Middle frontal gyrus (tissue), 1 donor: ENCODE results near the gene COL27A1.

ENCODE experiments used
- DNase-seq: peaks from one replicate; pipeline ENCODE4 v3.0.0-alpha.2; 2015; ENCODE audit warnings: low spot score; ENCODE audit errors: extremely low spot score

COL27A1 gene

DNA sequence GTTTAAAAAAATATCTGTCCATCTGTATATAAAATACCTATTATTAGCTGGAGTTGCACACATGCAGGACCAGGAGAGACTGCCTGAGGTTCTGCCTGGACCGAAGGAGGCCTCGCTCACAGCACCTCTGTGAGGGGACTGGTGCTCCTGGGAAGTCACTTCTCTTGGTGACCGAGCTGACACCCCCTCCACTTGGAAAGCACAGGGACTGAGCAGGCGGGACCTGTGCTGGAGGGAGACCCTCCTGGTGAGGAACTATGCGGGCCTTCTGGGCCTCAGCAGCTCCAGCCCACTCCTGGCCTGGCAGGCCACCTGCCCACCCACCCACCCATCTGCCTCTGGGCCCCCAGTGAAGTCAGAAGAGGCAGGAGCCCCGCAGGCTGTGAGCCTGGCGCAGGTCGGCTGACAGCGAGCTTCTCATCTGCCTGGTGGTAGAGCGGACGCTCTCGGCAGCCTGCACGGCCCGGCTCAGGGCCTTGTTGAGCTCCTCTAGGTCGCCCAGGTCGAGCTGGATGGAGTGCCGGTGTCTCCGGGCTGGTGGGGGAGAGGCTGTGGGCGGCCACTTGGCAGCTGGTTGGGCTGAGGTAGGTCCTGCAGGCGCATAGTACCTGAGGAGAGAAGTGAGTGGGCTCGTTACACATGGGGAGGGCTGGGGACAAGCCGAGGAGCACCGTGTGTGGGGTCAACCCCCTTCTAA is 181.5 kb downstream of the COL27A1 start:
- no peak for DNase-seq

DNA sequence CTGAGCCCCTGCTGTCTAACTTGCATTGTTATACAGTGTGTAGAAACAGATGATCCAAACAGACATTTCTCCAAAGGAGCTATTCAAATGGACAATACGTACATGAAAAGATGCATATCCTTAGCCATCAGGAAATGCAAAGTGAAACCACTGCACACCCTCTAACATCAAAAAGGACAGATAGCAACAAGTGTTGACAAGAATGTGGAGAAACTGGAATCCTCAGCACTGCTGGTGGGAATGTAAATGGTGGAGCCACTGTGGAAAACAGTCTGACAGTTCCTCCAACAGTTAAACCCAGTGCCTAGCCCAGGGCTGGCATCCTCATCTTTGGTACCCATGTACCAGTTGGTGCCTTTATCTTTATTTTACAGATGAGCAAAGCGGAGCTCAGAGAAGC is 182.8 kb downstream of the COL27A1 start:
- DNase-seq, result no peak

DNA sequence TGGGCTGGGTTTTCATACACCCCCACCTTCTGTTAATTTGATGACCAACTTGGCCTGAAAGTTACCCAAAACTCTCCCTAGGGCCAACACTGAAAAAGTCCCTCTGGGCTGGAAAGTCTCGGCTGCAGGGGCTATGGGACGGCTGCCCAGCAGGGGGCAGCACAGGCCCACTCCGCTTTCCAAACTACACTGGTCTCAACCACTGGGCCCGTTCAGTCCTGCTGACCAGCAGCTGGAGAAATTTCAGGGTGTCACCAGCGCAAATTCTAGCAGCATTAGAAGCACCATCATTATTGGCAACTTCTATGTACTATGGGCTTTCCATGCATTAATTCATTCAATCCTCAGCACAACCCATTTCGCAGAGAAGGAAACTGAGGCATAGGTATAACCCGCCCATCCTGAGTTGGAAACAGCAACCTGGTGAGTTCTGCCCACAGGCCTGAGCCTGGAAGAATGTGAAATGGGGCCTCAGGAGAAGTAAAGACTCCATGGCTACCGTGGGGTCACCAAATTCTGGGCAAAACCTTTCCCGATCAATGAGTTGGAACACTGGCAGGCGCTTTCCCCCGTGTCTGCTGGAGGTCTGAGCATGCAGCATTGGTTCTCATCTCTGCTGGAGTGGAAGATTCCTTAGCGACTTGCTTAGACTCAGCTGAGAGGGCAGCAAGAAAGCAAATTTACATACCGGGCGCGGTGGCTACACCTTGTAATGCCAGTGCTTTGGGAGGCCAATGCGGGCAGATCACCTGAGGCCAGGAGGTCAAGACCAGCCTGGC is 184.0 kb downstream of the COL27A1 start:
- no peak for DNase-seq

DNA sequence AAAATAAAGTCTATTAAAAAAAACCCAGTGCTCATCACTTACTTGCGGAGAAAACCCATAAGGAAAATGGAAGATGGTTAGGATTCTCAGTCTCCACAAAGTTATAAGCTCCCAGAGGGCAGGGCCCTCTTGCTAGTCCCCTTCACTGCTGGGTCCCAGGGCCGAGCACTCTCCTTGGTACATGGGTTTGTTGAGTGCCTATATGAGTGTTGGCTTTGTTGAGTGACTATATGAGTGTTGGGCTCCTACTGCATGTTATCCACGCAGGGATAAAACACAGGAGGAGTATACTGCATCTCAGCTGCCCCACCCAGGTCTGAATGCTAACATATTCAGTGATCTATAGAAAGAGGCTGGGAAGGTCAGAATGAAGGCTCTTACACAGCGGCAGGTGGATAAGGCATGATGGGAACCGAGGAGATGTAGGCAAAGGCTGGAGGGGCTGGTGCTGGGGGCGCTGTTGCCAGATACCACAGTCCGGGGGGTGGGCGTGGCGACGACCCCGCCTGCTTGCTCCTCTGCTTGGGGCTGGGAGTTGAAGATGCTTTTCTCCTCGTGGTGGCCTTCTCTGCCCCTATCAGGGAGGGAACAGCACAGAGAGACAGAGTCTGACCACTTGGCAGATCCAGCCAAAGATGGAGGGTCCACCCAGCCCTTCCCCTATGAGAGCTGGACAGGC is 186.0 kb downstream of the COL27A1 start:
- DNase-seq, result no peak

DNA sequence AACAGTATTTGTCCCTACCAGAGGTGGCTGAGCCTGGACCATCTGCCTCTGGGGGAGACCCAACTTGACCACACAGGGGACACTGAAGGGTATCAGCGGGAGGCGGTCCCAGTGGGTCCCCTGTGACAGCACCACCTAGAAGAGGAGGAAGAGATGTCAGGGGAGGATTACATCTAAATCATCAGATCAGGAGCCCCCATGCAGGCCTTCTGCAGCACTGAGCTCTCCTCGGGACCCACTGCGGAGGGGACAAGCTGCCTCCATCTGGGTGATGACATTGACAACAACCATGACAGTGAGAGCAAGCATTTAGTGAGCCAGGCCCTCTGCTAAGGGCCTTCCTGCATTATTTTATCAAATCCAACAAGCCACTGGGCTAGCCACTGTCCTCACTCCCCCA is 186.7 kb downstream of the COL27A1 start:
- no peak for DNase-seq

DNA sequence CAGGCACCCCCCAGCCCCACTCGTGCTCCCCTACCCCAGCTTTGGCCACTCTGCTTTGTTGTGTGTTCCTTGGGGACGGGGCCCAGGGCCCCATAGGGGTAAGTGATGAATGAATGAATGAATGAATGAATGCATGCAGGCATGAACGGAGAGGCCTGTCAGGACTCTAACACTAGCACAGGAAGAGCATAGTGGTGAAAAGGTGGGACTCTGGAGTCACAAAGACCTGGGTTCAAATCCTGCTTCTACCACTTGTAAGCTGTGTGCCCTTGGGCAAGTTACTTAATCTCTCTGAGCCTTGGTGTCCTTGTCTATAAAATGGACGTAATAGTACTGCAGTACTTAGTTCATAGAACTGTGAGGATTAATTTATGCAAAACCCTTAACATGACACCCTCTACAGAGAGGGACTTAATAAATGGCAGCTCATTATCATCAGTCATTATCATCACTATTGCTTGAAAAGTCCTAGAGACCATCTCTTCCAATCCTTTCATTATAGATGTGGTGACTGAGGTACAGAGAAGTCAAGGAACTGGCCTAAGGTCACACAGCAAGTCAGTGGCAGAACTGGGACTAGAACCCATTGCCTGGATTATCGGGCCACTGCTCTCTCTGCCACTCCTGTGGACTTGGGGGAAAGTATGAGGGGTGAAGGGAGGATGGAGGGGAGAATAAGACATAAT is 187.6 kb downstream of the COL27A1 start:
- no peak for DNase-seq

DNA sequence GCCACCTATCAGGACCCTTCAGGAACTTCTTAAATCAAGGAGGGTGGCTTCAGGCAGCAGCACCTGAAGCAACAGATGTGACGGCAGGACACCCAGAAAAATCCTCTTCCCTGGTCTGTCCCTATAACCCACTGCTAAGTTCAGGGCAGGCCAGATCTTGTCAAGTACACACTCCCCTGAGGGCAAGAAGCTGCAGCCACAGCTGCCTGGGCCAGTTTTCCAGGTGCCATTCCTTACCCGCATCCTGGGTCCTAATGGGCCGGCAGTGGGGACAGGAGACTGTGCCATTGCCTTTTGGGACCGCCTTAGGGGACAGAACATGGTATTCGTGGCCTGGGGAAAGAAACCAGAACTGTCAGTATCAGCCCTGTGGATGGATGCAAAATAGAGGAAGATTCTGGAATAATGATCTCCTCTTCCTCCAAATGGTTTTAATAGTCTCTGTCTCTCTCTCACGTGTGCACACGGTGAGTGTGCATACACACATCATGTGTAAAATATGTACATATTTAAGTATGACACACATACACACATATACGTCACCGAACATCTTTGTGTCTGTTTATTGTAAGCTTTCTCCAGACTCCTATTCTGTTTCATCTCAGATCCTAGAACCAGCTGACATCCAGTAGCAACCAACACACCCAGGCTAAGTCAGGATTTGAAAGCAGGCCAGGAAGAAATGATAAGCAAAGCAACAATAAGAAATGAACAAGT is 188.3 kb downstream of the COL27A1 start:
- no peak for DNase-seq

DNA sequence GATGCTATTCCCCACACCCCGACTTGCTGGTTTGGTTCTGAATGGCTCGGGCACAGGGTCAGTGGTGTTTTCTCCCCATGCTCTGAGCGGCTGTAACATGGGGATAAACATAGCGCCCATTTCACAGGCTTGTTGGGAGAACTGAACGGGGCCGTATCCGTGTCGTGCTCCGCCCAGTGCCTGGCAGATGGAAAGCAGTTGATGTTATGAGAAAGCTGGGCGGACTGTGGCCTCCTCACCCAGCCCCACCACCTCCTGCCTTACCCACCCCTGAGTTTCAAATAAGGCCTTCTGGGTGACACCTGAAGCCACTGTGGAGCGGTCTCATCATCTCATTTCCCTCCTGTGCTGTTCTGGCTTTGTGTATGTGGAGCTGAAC is 188.8 kb downstream of the COL27A1 start:
- DNase-seq, result no peak

DNA sequence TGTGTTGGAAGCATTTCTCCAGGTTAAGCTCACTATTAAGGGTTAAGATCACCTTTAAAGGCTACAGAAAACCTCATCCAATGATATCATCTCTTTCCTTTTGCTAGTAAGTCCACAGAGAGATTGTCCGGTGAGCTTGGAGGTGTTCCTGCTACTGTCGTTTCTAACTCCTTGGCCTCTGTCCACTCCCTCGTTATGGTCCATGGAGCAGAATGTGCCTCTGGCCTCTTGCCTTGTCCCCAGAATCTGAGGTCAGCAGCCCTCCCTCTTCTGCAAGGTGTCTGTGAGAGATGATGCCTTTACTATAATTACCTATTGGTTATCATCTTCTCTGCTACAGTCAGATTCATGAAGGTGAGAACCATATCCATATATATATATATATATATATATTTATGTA is 189.4 kb downstream of the COL27A1 start:
- no peak for DNase-seq

DNA sequence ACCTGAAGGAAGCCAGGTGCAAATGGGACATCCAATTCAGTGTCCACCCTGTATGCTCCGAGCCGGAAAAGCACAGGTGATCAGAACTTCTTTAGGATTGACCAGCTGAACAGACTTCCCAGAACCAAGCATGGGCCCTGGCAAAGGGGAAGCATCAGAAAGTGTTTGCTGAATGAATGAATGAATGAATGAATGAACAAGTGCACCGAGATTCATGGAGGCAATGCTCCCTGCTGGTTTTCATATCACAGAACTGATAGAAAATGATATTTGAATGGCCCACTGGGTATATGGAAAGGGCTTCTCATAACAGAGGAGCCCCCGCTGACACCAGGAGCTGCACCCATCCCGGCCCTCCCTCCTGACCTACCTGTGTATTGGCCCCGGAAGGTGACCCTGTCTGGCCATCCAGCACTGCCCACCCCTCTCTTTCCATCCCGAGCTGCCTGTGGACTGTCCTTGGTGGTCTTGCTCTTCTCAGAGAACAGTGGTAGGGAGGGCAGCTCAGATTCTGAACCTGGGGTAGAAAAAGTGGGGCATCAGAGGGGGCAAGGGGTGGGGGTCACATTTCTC is 190.2 kb downstream of the COL27A1 start:
- no peak for DNase-seq

DNA sequence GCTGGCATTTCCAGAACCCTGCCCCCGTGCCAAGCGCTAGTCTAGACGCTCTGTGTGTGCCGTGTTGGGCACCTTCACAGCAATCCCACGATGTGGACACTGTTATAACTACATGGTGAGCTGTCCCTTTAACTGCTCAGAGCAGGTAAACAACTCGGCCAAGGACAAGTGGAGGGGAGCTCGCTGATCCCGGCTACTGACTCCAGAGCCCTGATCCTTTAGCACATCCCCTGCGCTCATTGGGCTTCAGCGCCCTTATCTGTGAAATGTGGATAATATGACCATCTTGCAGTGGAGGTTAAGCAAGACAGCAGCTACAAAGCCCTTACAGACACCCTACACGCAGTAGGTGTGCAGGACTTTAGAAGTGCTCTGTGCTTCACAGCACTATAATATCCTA is 190.8 kb downstream of the COL27A1 start:
- DNase-seq, result no peak

DNA sequence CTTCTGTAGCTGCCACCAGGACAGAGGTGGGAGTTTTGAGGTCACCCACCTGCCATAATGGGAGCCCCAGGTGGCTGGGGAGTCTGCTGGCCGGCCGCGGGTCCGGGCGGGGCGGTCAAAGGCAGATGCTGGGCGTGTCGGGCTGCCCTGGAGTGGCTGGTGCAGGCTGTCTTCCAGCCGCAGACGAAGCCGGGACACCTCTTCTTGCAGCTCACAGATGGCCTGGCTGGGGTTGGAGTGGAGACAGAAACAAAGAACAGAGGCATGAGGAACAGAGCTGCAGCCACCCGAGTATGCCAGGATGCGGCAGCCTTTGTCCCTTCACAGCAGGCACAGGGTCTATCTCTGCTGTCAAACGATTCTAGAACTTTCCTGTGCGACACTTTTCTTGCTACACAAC is 192.3 kb downstream of the COL27A1 start:
- no peak for DNase-seq

DNA sequence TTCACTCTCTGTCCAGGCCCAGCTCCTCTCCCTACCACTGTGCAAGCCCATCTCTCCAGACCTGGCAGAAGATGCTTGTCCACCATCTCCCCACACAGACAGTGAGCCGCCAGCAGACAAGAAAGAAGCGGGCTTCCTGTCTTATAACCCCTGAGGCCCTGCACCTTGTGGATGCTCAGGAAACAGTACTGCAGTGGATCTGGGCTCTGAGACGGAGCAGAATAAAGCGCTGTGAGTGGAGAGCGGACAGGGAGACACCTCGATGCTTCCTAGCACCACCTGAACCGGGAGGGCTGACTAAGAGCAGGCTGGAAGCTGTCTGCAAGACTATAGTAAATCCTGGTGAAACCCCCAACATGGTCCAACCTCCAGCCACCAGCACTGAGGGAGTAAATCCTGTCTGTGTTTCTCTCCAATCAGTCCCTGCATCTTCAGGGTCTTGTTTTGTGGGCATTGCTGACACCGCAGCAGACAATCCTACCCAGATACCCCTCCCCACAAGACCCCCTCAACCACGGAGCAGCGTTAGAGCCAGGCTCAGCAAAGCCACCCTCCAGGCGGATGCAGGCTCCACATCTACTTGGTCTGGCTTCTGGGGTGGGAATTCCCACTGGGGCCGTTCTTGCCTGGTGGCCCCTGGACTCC is 193.0 kb downstream of the COL27A1 start:
- no peak for DNase-seq

DNA sequence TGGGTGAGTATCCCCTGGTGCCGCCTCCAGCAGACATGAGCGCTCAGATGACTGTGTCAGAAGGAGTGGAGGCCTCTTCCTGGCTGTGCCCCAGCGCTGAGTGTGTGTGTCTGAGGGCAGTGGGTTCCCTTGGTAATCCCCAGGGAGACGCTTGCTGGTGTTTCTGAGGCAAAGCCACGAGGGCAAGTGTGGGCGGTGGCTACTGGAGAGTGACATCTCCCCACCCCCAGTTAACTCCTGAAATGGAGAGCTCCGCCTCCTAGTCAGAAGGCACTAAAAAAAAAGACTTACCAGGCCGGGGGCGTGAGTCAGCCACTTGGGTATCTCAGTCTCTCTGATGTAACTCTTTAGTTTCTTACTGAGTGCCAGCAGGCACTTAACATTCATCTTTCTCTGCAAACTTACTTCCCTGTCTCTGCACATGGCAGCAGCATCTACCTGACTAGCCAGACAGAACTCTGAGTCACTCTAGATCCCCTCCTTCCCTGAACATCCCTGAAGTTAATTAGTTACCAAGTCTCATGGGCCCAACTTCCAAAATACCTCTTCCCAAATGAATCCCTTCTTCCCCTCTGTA is 193.7 kb downstream of the COL27A1 start:
- DNase-seq, result no peak

DNA sequence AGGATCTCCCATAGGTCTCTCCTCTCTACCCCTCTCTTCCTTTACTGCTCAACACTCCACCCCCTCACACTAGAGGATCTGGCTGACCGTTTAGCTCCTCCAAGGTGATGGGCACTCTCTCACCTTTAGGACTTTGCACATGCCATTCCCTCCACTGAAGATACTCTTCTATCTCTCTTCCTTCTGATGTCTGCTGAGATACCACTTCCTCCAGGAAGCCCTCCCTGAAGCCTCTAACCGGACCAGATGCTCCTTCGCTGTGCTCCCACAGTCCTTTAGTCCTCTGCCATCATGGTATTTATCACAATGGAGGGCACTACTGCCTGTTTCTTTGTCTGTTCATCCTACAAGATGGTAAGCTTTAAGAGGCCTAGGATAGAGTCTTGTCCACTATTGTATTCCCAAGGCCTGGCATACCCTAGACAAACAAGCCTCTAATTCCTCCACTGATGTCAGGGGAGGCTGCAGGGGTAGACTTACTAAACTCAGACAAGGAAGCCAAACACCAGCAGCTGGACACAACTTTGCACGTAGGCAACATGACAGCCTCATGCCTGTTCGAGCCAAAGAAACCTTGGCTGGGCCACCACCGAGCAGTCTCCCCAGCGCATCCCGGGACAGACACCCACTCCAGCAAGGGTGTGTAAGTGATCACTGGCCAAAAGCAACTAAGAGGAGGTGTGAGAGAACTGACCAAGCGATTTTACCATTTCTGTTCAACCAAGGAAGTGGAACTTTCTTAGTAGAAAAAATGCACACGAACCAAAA is 194.6 kb downstream of the COL27A1 start:
- DNase-seq, result no peak

DNA sequence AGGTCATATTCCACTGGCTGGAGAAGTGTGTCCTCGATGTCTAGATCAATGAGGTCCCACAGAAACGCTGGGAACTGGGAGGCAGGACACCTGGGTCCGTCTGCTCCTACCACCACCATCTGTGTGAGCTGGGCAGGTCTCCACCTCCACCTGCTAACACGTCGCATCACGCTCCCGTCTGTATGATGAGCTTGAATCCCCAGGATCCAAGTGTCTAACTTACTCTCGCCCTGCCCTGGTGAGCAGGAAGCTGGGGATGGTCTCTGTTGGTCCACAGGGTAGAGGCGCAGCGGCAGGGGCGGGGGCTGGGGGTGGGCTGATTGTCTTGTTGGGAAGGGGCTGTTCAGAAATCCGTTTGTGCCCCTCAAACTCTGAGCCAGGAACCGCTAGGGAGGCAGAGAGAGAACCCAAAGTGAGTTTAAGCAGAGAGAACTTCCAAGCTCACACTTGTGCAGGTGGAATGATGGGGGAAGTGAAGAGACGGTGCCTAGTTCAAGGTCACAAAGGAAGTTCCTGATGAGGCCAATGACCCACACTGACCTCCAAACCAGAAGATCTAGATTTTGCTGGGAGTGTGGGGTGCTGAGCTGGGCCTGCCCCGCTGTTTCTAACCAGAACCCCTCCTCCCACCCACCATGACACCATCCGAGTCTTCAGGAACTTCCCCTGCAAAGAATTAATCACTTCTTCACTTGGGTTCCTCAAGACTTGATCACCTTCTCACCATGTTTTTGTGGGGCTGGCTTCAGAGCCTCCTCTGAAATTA is 195.5 kb downstream of the COL27A1 start:
- DNase-seq, result no peak

DNA sequence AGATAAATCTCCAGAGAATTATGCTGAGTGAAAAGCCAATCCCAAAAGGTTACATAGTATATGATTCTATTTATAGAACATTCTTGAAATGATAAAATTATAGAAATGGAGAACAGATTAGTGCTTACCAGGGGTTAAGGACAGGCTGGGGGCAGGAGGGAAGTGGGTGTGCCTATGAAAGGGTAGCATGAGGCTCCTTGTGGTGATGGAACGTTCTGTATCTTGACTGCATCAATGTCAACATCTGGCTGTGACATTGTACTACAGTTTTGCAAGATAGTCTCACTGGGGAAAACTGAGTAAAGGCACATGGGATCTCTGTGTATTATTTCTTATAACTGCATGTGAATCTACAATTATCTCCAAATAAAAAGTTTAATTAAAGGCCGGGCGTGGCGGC is 196.6 kb downstream of the COL27A1 start:
- DNase-seq, result no peak

DNA sequence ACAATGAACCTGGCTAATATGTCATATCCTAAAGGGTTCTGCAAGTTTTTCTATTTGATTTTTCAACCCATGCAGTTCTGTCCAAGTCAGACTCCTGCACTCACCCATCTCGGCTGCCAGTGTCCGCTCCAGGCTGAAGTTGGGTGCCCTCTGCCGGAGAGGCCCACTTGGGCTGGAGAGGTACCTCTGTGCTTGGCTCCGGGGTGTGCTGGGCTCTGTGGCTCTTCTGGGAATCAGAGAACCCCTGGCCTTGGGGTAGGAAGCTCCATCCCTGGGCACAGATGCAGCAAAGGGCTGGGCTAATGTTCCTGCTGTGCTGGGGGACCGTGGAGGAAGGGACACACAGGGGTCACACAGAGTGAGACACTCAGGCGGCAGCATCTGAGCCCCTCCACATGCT is 200.5 kb downstream of the COL27A1 start:
- no peak for DNase-seq

DNA sequence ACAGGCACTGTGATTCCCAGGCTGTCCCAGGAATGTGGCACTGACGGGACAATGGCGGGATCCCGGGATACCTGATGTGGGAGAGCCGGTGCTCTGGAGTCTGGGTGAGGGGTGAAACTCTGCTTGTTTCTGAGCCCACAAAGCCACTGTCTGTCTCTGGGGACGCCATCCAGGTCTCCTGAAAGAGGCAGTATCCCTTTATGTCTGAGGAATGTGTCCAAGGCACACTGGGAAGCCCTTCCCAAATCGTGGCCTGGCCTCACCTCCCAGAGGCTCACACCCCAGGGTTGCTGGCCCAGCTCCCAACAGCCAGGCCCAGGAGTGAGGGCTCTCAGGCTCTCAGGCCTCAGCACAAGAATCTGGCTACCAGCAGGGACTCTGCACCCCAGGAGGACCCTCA is 201.5 kb downstream of the COL27A1 start:
- no peak for DNase-seq
